ENCODE data around the gene TRHDE. TPM values are rescaled to one million over a fixed set of nuclear protein-coding genes. Genes with fewer than 3 reads are reported as not detected.

Gene TRHDE
- total RNA-seq, 1 donor from 2014 or later, result 5.6 TPM

- DNase-seq (ENCODE audit: low read depth), result no peak
- no peaks in the 10 kb centered on the region for H3K36me3 ChIP-seq (ENCODE audit: control insufficient read depth, insufficient read depth, low read length)
- peak; percentile 80 for TF ChIP-seq CTCF (IDR thresholded peaks at IDR 0.05; ENCODE audit: insufficient read depth, low read length, poor library complexity, severe bottlenecking)
- no peaks in the 10 kb centered on the region for H3K27me3 ChIP-seq (ENCODE audit: control insufficient read depth, insufficient read depth, low read length)
- H3K4me3 ChIP-seq (ENCODE audit: low read depth, low read length), result no peak overlapping the region
These were observed 10.6 kb downstream of the TRHDE start for GRCh38 chr12:72282721-72283120.

GRCh38 chr12:72285861-72286260 lies 13.7 kb downstream of the TRHDE start:
- no peak for TF ChIP-seq CTCF (IDR thresholded peaks at IDR 0.05; ENCODE audit: insufficient read depth, low read length, poor library complexity, severe bottlenecking)
- no peak for DNase-seq (ENCODE audit: low read depth)
- Histone ChIP-seq H3K4me3 (ENCODE audit: low read depth, low read length) (no peak overlapping the region), H3K36me3 (ENCODE audit: control insufficient read depth, insufficient read depth, low read length) (no peaks in the 10 kb centered on the region), H3K27me3 (ENCODE audit: control insufficient read depth, insufficient read depth, low read length) (no peaks in the 10 kb centered on the region)

GRCh38 chr12:72286526-72286925 lies 14.4 kb downstream of the TRHDE start:
- TF ChIP-seq CTCF (IDR thresholded peaks at IDR 0.05; ENCODE audit: insufficient read depth, low read length, poor library complexity, severe bottlenecking), result no peak
- no peaks in the 10 kb centered on the region for H3K36me3 ChIP-seq (ENCODE audit: control insufficient read depth, insufficient read depth, low read length)
- H3K4me3 ChIP-seq (ENCODE audit: low read depth, low read length), result no peak overlapping the region
- H3K27me3 ChIP-seq (ENCODE audit: control insufficient read depth, insufficient read depth, low read length), result no peaks in the 10 kb centered on the region
- DNase-seq (ENCODE audit: low read depth), result no peak

- Histone ChIP-seq H3K27me3 (ENCODE audit: control insufficient read depth, insufficient read depth, low read length) (no peaks in the 10 kb centered on the region), H3K36me3 (ENCODE audit: control insufficient read depth, insufficient read depth, low read length) (no peaks in the 10 kb centered on the region), H3K4me3 (ENCODE audit: low read depth, low read length) (no peak overlapping the region)
- TF ChIP-seq CTCF (IDR thresholded peaks at IDR 0.05; ENCODE audit: insufficient read depth, low read length, poor library complexity, severe bottlenecking), result no peak
- DNase-seq (ENCODE audit: low read depth), result no peak
These were observed 16.3 kb downstream of the TRHDE start for GRCh38 chr12:72288436-72288835.

- Histone ChIP-seq H3K4me3 (ENCODE audit: low read depth, low read length) (no peak overlapping the region), H3K27me3 (ENCODE audit: control insufficient read depth, insufficient read depth, low read length) (no peaks in the 10 kb centered on the region), H3K36me3 (ENCODE audit: control insufficient read depth, insufficient read depth, low read length) (no peaks in the 10 kb centered on the region)
- TF ChIP-seq CTCF (IDR thresholded peaks at IDR 0.05; ENCODE audit: insufficient read depth, low read length, poor library complexity, severe bottlenecking), result no peak
- DNase-seq (ENCODE audit: low read depth), result no peak
These were observed 16.7 kb downstream of the TRHDE start for GRCh38 chr12:72288911-72289310.

GRCh38 chr12:72289633-72290032 lies 17.5 kb downstream of the TRHDE start:
- no peaks in the 10 kb centered on the region for H3K27me3 ChIP-seq (ENCODE audit: control insufficient read depth, insufficient read depth, low read length)
- no peak overlapping the region for H3K4me3 ChIP-seq (ENCODE audit: low read depth, low read length)
- TF ChIP-seq CTCF (IDR thresholded peaks at IDR 0.05; ENCODE audit: insufficient read depth, low read length, poor library complexity, severe bottlenecking), result no peak
- no peak for DNase-seq (ENCODE audit: low read depth)
- no peaks in the 10 kb centered on the region for H3K36me3 ChIP-seq (ENCODE audit: control insufficient read depth, insufficient read depth, low read length)
